ENCODE results near the gene RAD51B. TPM values are rescaled to one million over a fixed set of nuclear protein-coding genes. Genes with fewer than 3 reads are reported as not detected.

Gene RAD51B
- total and polyA plus RNA-seq, 4 donors, result 2.5 to 95.0 (median 9.6) TPM

DNA sequence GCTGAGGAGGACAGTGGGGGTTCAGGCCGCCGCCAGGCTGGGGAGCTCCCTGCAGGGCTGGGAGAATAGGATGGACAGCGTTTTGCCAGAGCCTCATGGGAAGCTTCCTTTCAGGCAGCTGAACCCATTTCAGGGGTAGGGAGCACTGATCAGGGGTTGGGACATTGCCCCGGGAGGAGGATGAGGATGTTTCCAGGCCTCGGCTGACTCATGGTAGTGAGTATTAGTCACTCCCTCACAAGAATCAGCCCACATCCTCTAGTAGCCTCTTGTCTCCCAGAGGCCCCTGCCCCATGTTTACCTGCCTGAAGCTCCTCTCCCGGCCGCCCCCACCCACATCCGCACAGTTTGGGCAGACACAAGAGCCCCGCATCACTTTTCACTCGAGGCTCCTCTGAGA, 883.5 kb downstream of the RAD51B start:
- no peak for DNase-seq
- no peak for TF ChIP-seq CTCF (IDR thresholded peaks at IDR 0.05; ENCODE audit: control extremely low read depth, extremely low read depth)
- ATAC-seq (ENCODE audit: insufficient read depth, low FRiP score), result no peak
- no peak overlapping the region for H3K4me3 ChIP-seq
- peaks cover 0 to 15% (median 0%) of the 10 kb centered on the region in 5 donors for H3K4me1 ChIP-seq (ENCODE audit: control insufficient read depth in 5 of 5, insufficient read depth in 5 of 5, low read length in 5 of 5)
- WGBS, 2 donors, result 77 to 85% methylated on average over 10 of the region's 10 CpGs
- H3K36me3 ChIP-seq (ENCODE audit: control insufficient read depth in 4 of 4, insufficient read depth in 4 of 4, low read length in 4 of 4), result no peaks in the 10 kb centered on the region
- H3K27ac ChIP-seq (ENCODE audit: low read depth in 1 of 2, low read length in 1 of 2), result no peak overlapping the region
- H3K9ac ChIP-seq (ENCODE audit: insufficient read depth in 1 of 2, low read length in 2 of 2), result no peak overlapping the region
- H3K27me3 ChIP-seq (ENCODE audit: control insufficient read depth in 3 of 3, insufficient read depth in 3 of 3, low read length in 2 of 3), result no peaks in the 10 kb centered on the region
- H3K9me3 ChIP-seq (ENCODE audit: control insufficient read depth in 4 of 4, insufficient read depth in 3 of 4, low read length in 3 of 4), result no peaks in the 10 kb centered on the region

DNA sequence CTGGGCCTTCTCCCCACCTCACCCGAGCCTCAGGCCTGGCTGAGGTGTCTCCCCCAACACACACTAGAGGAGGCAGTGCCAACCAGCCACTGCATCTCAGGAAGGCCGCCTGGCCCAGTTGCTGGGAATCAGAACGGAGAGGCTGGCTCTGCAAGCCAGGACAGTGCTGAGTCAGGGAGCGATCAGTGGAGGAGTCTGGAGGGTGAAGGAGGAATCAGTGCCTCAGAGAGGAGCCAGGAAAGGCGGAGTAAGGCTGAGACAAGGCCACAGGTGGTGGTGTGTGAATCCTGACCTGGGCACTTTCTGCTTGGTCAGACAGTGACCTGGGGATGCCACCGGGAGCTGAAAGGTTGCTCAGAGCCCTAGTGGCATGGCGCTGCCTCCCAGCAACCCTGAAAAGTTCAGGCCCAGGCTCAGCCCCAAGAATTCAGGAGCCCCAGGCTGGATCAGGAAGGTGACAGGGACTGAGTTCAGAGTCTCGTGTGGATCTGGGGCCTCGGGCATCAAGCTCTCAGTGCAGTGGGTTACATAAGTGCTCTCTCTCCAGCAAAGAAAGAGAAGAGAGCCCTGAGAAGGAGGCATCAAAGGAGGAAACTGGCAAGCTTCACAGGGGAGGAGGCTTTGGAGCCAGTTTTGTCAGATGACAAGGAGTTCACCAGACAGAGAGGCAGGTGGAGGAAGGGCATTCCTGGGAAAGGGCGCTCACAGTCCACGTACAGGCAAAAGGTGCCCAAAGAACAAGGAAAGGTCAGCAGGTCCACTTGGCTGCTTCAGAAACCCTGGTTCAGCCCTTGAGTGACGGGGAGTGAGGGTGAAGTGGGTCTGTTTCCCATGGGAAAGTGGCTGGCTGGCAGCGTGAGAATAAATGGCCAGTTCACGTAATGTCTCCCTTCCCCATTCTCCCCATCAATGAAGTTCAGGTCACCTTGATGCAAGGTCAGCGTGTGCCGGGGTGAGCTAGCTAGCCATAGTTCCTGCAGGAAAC, 885.4 kb downstream of the RAD51B start:
- H3K27ac ChIP-seq (ENCODE audit: low read depth in 1 of 2, low read length in 1 of 2), result no peak overlapping the region
- H3K36me3 ChIP-seq (ENCODE audit: control insufficient read depth in 4 of 4, insufficient read depth in 4 of 4, low read length in 4 of 4), result no peaks in the 10 kb centered on the region
- H3K27me3 ChIP-seq (ENCODE audit: control insufficient read depth in 3 of 3, insufficient read depth in 3 of 3, low read length in 2 of 3), result no peaks in the 10 kb centered on the region
- H3K4me3 ChIP-seq, result no peak overlapping the region
- no peak for TF ChIP-seq CTCF (IDR thresholded peaks at IDR 0.05; ENCODE audit: control extremely low read depth, extremely low read depth)
- ATAC-seq (ENCODE audit: insufficient read depth, low FRiP score), result peak; percentile 54
- H3K9ac ChIP-seq (ENCODE audit: insufficient read depth in 1 of 2, low read length in 2 of 2), result no peak overlapping the region
- H3K4me1 ChIP-seq (ENCODE audit: control insufficient read depth in 5 of 5, insufficient read depth in 5 of 5, low read length in 5 of 5), result peaks cover 0 to 15% (median 0%) of the 10 kb centered on the region in 5 donors
- H3K9me3 ChIP-seq (ENCODE audit: control insufficient read depth in 4 of 4, insufficient read depth in 3 of 4, low read length in 3 of 4), result no peaks in the 10 kb centered on the region
- WGBS, 2 donors, result 84 to 87% methylated on average over 16 of the region's 16 CpGs
- no peak for DNase-seq

DNA sequence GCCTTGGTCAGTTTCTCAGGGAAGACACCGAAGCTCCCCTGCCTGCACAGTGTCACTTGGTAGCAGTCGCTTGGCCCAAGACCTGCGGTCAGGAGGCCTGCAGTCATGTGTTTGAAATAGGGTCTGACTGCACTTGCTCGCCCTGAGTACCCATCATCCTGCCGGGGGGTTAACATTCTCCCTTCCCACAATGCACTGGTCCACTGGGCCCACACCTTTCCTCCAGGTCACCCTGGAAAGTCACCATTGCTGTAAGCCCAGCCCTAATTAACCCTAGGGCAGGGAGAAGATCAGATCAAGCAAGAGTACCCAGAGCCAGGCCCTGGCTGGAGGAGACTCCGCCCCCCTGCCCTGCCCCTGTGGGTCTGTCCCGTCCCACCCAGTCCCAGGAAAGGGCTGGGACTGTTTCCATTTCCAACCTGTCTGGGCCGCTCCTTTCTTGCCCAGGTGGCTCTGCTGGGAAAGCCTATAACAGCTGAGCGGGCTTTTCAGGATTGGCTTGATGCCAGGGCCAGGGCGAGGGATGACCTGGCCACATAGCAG, 886.2 kb downstream of the RAD51B start:
- Histone ChIP-seq H3K4me1 (ENCODE audit: control insufficient read depth in 5 of 5, insufficient read depth in 5 of 5, low read length in 5 of 5) (peaks cover 0 to 16% (median 0%) of the 10 kb centered on the region in 5 donors), H3K27ac (ENCODE audit: low read depth in 1 of 2, low read length in 1 of 2) (no peak overlapping the region), H3K27me3 (ENCODE audit: control insufficient read depth in 3 of 3, insufficient read depth in 3 of 3, low read length in 2 of 3) (no peaks in the 10 kb centered on the region), H3K9ac (ENCODE audit: insufficient read depth in 1 of 2, low read length in 2 of 2) (no peak overlapping the region), H3K4me3 (no peak overlapping the region), H3K36me3 (ENCODE audit: control insufficient read depth in 4 of 4, insufficient read depth in 4 of 4, low read length in 4 of 4) (no peaks in the 10 kb centered on the region), H3K9me3 (ENCODE audit: control insufficient read depth in 4 of 4, insufficient read depth in 3 of 4, low read length in 3 of 4) (no peaks in the 10 kb centered on the region)
- ATAC-seq (ENCODE audit: insufficient read depth, low FRiP score), result no peak
- no peak for TF ChIP-seq CTCF (IDR thresholded peaks at IDR 0.05; ENCODE audit: control extremely low read depth, extremely low read depth)
- 86 to 90% methylated on average over 10 of the region's 10 CpGs for WGBS, 2 donors
- DNase-seq, result peak in 1 of 3 donors; percentile 32
